HG03060 (cell line): Measurements from ENCODE around the gene EPHB6.

Source experiments
- ATAC-seq: cut with Tn5 transposase; IDR thresholded peaks from one replicate; pipeline ENCODE4 v1.9.1; 2021; ENCODE audit warnings: low read depth, moderate number of reproducible peaks; ENCODE audit not compliant: unreplicated experiment

The EPHB6 gene

GRCh38 chr7:142894112-142894984 lies 39.5 kb downstream of the EPHB6 start:
- no peak for ATAC-seq

- no peak for ATAC-seq
Measured at GRCh38 chr7:142894985-142895593, 40.2 kb downstream of the EPHB6 start.

DNA sequence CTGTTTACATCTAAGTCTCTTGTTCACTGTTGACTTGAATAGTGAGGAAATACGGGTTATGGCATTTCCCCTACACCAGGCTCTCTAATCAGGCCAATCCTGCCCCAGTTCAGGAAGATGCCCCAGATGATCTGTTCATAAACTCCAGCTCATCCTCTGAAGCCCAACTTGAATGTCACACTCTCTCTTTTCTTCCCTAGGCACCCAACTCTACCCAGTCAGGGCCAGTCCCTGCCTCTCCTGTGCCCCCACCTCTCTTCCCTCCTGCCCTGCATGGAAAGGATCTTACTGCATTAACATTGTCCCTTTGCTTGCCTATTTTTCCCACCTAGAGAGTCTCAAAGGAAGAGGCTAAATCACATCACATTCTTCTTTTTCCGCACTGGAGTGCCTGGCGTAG lies 41.3 kb downstream of the EPHB6 start:
- ATAC-seq = no peak

DNA sequence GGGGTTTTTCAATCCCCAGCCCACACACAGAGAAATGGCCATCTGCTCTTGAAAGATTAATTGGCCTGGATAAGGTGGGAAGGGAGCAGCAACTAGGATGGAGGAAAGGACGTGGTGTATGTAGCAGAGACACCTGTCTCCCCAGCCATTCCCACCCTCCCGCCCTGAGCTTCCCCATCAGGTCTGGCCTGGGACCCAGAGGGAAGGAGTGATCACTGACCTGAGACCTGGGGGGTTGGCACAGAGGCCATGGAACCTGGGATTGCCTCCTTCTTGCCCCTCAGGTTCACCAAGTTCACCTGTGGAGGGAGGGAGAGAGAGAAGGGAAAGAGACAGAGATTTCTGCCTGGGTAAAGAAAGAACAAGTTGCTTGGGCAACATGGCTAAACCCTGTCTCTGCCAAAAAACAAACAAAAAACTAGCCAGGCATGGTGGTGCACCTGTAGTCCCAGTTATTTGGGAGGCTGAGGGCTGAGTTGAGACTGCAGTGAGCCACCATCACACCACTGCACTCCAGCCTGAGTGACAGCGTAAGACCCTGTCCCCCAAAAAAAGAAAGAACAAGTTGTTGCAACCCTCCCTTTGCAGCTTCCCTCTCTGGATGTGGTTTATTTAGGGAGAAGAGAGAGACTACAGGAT lies 42.0 kb downstream of the EPHB6 start:
- no peak for ATAC-seq

DNA sequence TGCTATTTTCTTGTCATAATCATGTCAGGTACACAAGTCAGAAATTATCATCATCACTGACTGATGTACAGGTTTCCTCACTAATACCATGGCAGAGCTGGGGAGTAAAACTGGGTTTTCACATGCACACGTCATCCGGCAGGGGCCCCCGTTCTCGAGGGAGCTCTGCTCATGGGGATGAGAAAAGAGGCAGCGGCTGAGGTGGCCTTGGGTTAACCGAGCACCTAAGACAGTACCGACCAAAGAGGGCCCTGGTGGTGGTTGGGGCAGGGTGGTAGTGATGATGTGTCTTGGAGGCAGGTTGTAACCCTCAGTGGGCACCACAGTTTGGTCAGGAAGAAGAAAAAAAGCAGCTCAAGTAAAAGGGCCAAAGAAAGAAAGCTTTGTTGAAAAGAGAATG lies 42.8 kb downstream of the EPHB6 start:
- no peak for ATAC-seq

DNA sequence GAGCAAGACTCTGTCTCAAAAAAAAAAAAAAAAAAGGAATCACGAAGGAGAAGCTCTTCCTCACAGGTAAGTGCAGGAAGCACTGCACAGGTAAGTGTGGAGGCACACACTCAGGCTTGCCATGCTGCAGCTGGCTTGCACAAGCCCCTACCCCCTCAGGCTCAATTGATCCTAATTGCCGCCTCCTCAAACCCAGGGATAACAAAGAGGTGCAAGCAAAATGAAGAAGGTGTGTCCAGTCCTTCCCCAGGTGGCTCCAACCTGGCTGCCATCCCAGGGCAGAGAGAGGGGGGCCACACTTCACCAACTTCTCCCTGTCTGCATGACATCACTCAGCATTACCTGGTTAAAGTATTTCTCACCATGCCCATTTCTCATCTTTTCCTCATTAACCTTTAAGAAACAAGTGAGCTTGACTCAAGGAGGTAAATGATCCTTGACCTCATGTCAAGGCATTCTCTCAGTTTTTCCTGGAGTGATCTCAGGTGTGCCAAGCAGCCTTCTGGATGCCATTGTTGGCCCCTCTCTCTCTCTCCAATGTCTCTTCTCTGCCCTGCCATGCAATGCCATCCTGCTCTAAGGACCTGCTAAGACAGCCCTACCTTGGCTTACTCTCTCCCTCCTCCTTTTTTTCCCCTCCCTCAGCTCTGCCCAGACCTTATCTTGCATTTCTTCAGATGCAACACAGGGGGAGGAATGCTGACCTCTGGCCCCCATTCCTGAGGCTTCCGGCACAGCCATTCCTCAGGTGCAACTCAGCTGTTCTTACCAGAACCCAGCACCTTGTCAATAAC lies 43.7 kb downstream of the EPHB6 start:
- no peak for ATAC-seq

- ATAC-seq = no peak
Measured at GRCh38 chr7:142899661-142900060, 44.8 kb downstream of the EPHB6 start.

DNA sequence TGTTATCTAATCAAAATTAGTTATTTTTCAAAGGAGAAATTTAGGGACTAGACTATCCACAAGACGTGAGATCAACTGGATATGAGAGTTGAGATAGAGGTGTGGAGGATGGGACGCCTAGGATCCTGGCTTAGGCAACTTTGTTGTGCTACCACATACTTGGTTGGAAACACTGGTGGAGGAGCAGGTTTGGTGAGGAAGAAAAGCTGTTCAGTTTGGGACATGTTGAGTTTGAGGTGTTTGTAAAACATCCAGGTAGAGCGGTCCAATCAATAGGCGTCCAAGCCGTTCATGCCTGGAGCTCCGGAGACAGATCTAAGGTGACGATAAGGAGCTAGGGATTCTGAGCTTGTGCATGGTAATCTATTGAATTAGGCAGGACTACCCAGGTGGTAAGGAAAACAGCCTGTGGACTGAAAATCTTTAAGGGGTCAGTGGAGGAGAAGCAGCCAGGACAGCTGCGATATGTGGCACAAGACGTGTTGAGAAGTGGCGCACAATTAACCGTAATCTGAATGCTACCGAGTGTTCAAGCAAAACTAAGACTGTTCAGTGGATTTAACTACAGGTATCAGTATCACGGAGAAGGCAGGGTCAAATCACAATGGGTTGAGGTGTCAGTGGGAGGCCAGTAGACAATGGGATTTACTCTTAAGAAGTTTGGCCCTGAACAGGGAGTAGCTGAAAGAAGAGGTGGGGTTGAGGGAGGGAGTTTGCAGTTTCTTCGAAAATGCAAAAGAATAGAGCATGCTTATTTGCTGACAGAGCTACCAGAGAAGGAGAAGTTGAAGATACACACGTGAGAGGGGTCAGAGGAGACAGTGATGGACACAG lies 46.8 kb downstream of the EPHB6 start:
- no peak for ATAC-seq

DNA sequence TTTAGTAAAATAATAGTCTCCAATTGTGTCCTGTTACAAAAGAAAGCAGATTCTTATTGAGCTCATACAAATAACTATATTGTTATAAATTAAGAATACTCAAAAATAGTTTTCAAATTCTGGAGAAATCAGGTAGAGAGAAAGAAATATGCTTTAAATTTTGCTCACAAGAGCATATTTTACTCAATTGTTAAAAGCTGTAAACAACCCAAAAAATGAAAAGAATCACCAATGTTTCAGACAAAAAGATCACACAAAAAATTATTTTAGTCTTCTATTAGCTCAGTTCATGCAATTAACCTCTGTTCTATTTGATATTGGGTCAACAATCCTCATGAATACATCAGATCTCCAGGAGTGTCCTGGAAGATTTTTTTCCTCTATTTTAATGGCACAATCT lies 49.3 kb downstream of the EPHB6 start:
- ATAC-seq = no peak

- no peak for ATAC-seq
Measured at GRCh38 chr7:142905759-142906158, 50.9 kb downstream of the EPHB6 start.

GRCh38 chr7:142906643-142907042 lies 51.8 kb downstream of the EPHB6 start:
- no peak for ATAC-seq

- ATAC-seq = no peak
Measured at GRCh38 chr7:142908290-142908689, 53.4 kb downstream of the EPHB6 start.

- ATAC-seq = no peak
Measured at GRCh38 chr7:142908921-142909890, 54.3 kb downstream of the EPHB6 start.

DNA sequence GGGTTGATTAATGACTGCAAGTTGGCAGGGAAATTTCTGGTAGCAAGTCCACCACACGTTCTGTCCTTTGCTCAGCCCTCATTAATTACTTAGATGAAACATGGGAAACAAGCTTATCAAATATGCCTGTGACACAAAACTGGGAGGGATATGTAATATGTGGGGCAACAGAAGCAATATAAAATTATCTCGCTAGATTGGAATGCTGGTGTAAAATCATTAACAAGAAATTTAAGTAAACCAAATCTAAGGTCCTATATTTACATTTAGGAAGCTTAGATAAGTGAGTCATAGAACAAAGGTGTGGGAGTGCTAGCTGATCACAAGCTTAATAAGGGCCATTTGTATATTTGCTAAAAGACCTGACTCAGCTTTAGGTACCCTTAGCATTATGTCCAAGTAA lies 55.2 kb downstream of the EPHB6 start:
- ATAC-seq = no peak

GRCh38 chr7:142910481-142910880 lies 55.6 kb downstream of the EPHB6 start:
- no peak for ATAC-seq

GRCh38 chr7:142913051-142913450 lies 58.2 kb downstream of the EPHB6 start:
- ATAC-seq = no peak

- no peak for ATAC-seq
Measured at GRCh38 chr7:142913566-142913965, 58.7 kb downstream of the EPHB6 start.

DNA sequence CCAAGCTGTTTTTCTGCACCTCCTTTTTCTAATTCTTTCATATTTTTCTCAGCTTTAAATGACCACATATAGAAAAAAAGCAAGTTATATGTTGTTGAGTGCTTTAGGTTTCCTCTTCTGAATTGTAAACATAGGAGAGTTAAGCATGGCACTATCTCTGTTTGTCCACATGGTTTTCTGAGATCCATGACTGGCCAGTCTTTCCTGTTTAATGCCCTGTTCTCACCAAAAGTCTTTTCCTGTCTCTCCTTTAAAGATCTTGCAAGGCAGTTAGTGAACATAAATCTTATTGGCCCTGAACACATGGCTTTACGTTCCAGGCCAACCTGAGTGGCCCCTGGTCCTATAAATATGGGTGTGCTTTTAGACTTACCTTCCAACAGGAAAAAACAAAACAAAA lies 59.2 kb downstream of the EPHB6 start:
- no peak for ATAC-seq

GRCh38 chr7:142915315-142915714 lies 60.4 kb downstream of the EPHB6 start:
- no peak for ATAC-seq
